ENCODE measurements around the gene NUPR2. TPM values are rescaled to one million over a fixed set of nuclear protein-coding genes. Genes with fewer than 3 reads are reported as not detected.

The NUPR2 gene
- total and polyA plus RNA-seq, 3 donors (not counting 1 experiment from before 2014, with no cell fraction given), result 1.0 TPM; not detected in 2

Other genes starting within 250 kb of the NUPR2 start
- gene ZNF713, start 229.0 kb downstream of the NUPR2 start, total RNA-seq, result 1 to 10 TPM; 2.1 to 5.8 TPM
- 1.0 TPM for gene ZNF713, start 229.0 kb downstream of the NUPR2 start, polyA plus RNA-seq
- 10 to 100 TPM; 21.8 to 33.8 TPM for gene MRPS17, start 164.5 kb downstream of the NUPR2 start, total RNA-seq
- gene MRPS17, start 164.5 kb downstream of the NUPR2 start, polyA plus RNA-seq, result 25.1 TPM
- gene NIPSNAP2, start 151.8 kb downstream of the NUPR2 start, total RNA-seq, result 10 to 100 TPM; 56.5 to 60.7 TPM
- gene NIPSNAP2, start 151.8 kb downstream of the NUPR2 start, polyA plus RNA-seq, result 36.4 TPM
- 100 to 1,000 TPM in 1 of 2 donors, 10 to 100 TPM in 1; 54.7 to 191 TPM for gene PSPH, start 65.0 kb downstream of the NUPR2 start, total RNA-seq
- gene PSPH, start 65.0 kb downstream of the NUPR2 start, polyA plus RNA-seq, result 37.3 TPM
- 100 to 1,000 TPM; 126 to 169 TPM for gene CCT6A, start 64.7 kb downstream of the NUPR2 start, total RNA-seq
- gene CCT6A, start 64.7 kb downstream of the NUPR2 start, polyA plus RNA-seq, result 255 TPM
- gene SUMF2, start 52.1 kb downstream of the NUPR2 start, total RNA-seq, result 100 to 1,000 TPM; 128 to 215 TPM
- 101 TPM for gene SUMF2, start 52.1 kb downstream of the NUPR2 start, polyA plus RNA-seq
- gene PHKG1, start 23.5 kb downstream of the NUPR2 start, total RNA-seq, result under 1 TPM; 0.28 to 0.33 TPM
- 0.37 TPM for gene PHKG1, start 23.5 kb downstream of the NUPR2 start, polyA plus RNA-seq
- gene CHCHD2, start 9.9 kb downstream of the NUPR2 start, total RNA-seq, result 100 to 1,000 TPM; 197 to 352 TPM
- gene CHCHD2, start 9.9 kb downstream of the NUPR2 start, polyA plus RNA-seq, result 417 TPM

Measured in mammary epithelial cell (primary cell).